ENCODE measurements around the gene THAP10.
"Not testable (repeated sequence)": the region's sequence is repeated elsewhere in the genome, so short reads cannot be mapped to it uniquely, and the experiment has no call there.

The THAP10 gene

DNA sequence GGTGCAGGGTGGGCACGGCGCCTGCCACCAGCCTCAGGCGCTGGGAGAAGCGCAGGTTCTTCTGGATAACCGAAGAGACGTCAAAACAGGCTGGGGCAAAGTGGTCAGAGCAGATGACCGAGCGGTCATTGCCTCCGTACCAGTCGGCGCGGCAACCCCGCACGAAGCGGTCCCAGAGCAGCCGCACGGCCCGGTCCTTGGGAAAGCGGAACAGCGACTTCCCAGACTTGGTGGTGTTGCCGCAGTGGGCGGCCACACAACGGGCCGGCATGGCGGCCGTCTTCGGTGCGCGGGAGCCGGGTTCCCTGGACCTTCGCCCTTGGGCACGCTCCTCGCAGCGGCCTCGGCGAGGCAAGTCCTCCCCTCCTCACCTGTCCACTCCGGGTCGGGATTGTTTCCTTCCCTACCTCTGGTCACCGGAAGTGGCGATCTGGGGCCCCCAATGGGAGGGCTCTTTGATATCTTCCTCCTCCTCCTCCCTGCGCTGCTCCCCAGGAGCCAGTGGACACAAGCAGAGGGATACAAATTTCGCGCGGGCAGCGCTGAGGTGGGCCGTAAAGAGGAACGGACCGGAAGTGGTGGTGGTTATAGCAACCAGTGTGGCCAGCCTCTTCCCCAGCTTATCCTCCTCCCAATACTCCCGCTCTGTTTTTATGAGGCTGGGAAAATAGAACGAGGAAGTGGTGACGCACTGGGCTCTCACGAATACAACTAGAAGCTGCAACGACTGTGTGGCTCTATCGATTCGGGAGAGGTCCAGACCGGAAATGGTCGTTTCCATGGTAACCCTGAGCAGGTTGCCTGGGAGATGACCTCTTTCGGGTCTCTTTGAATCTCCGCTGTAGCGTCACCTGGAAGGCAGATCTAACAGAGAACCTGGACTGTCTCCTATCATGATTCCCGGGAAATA lies at the start of gene THAP10, which contains the start of gene LRRC49:
Gene THAP10, minus strand, starts transcription at position 432 of the 910 bp plus-strand sequence. Its CDS starts 161 bp downstream, at position 271.
Gene LRRC49, plus strand, starts transcription at position 825 of the 910 bp plus-strand sequence. Its CDS starts 69 bp downstream, at position 894.
- peak; percentile 96 for DNase-seq (ENCODE audit: low spot score)

GRCh38 chr15:70936326-70936725 lies 44.1 kb upstream of the THAP10 start:
- DNase-seq (ENCODE audit: low spot score), result no peak

GRCh38 chr15:70935631-70936030 lies 43.4 kb upstream of the THAP10 start:
- no peak for DNase-seq (ENCODE audit: low spot score)

DNA sequence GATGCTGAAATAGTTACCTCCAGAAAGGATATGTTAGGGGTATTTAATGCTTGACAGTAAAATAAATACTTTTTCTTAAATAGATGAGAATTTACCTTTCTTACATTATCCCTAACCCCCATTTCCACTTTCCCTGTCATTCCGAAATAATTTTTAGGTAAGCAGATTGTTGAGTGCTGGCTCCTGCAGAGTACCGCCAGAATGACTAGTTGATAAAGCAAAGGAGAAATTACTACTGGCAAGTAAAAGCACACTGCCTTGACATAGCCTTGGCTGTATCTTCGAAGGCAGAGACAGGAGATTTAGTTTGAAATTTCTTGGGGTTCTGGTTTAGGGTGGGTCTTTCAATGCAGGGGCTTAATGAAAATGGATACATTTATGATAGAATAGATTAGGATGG lies 41.2 kb upstream of the THAP10 start:
- no peak for DNase-seq (ENCODE audit: low spot score)

DNA sequence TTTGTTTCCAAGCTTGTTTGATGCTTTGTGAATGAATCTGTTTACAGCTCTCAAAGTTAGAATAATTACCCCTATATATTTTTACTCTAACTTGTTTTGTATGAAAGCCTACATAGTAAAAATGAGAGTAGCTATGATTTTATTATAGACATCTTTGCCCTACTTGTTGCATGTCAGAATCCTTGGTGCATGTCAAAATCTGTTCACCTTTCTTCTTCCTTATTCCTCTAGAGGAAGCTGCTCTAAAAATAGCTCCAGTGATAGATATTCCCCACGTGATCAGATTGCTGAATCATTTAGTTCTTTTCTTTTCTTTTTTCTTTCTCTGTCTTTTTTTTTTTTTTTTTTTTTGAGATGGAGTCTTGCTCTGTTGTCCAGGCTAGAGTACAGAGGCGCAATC lies 40.2 kb upstream of the THAP10 start:
- no peak for DNase-seq (ENCODE audit: low spot score)

GRCh38 chr15:70931821-70932220 lies 39.6 kb upstream of the THAP10 start:
- no peak for DNase-seq (ENCODE audit: low spot score)

- DNase-seq (ENCODE audit: low spot score), result not testable (repeated sequence)
These were observed 34.7 kb upstream of the THAP10 start for GRCh38 chr15:70926914-70927313.

- DNase-seq (ENCODE audit: low spot score), result no peak
These were observed 31.3 kb upstream of the THAP10 start for GRCh38 chr15:70923311-70924080.

DNA sequence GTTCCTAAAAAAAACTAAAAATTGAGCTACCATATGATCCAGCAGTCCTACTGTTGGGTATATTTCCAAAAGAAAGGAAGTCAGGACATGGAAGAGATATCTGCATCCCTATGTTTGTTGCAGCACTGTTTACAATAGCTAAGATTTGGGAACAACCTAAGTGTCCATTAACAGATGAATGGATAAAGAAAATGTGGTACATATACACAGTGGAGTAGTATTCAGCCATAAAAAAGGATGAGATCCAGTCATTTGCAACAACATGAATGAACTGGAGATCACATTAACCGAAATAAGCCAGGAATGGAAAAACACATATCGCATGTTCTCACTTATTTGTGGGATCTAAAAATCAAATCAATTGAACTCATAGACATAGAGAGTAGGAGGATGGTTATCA lies 29.9 kb upstream of the THAP10 start:
- DNase-seq (ENCODE audit: low spot score), result no peak

DNA sequence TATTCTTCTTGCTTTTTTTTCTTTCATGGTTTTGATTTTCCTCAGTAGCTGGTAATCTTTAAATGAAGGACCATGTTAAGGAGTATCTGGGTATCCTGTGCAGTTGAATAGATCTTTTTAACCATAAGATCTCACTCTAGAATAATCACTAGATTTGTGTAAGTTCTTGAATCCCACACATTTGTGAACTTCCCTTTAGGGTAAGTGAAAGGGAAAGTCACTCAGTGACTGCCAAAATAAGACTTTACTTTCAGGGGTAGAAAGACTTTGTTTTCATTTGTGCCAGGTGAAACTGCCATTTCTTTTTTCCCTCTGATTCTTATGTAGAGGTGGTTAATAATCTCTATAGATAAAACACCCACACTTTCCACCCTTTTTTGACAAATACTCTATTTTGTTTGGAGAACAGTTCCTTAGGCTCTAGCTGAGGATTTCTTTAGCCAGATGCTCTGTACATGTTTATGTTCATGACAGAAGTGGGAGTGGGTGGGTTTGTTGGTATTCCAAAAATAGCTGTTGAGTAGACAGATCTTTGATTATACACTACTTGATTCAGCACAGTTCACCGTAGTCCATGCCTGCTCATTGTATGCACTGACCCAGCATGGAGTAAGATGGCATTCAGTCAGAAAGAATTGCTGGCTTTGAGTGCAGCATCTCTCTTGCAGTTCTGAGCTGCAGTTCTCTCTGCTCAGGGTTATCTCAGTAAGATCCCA lies 28.9 kb upstream of the THAP10 start:
- DNase-seq (ENCODE audit: low spot score), result no peak

DNA sequence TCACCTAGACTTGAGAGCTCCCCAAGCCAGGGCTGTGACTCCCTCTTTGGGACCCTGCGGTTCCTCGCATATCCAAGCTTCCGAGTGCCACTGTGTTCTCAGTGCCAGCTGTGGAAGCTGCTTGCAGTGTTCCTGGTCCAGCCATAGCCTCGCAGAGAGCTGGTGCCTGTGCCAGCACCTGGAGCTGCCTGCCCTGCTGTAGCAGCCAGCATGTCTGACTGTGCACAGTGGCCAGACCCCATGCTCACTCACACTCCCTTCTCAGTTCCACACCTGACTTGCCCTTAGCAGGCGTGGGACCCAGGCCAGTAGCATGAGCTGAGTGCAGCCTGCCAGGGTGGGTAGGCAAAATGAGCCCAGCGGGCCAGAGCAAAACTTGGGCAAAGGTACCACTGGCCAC lies 25.7 kb upstream of the THAP10 start:
- no peak for DNase-seq (ENCODE audit: low spot score)

DNA sequence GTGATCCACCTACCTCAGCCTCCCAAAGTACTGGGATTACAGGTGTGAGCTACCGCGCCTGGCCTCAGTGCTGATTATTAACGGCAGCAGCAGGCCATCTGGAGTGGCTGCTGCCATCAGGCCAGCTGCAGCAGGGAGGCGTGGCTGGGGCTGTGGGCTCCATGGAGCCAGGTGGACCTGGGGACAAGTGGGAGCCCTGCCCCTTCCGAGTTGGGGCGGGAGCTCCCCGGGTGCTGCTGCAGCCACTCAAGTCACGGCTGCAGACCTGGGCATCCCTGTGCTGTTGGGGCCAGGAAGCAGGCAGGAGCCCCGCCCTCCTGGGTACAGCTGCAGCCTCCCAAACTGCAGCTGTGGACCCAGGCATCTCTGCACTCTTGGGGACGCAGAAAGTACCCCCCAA lies 24.3 kb upstream of the THAP10 start:
- DNase-seq (ENCODE audit: low spot score), result no peak

- DNase-seq (ENCODE audit: low spot score), result no peak
These were observed 20.0 kb upstream of the THAP10 start for GRCh38 chr15:70912187-70912586.

DNA sequence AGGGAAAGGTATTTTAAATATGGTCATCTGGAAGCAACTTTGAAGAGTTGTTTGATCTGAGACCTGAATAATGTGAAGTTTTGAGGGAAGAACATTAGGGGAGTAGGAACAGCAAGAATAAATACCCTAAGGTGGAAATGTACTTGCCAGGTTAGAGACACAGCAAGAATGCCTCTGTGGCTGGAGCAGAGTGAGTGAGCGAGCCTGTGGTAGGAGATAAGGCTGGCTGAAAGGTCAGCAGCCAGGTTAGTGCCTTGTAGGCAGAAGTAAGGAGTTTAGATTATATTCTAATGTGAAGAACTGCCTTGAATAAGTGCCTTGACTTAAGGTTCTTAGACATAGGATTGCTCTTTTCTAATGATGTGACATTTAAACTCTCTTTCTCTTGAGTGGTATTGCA lies 18.7 kb upstream of the THAP10 start:
- DNase-seq (ENCODE audit: low spot score), result no peak

- DNase-seq (ENCODE audit: low spot score), result no peak
These were observed 15.7 kb upstream of the THAP10 start for GRCh38 chr15:70907784-70908471.

DNA sequence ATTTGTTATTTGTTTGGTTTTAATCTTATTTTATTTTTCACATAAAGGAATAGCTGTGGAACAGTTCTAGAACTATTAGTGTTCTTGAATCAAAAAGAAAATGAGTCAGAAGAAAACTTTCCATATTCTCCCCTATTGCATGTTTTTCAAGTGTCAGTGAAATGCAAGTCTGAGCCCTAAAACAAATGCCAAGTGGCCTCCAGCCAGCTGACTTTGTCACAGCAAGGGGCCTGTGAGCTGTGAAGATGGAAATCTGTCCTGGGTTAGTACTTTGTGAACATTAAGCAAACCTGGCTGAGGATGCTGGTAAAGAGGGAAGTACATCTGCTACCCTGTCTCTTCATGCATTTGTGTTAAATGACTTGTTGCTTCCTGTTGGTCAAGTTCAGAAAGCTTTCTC lies 14.6 kb upstream of the THAP10 start:
- no peak for DNase-seq (ENCODE audit: low spot score)

GRCh38 chr15:70902107-70902506 lies 9.9 kb upstream of the THAP10 start:
- DNase-seq (ENCODE audit: low spot score), result peak; percentile 78

DNA sequence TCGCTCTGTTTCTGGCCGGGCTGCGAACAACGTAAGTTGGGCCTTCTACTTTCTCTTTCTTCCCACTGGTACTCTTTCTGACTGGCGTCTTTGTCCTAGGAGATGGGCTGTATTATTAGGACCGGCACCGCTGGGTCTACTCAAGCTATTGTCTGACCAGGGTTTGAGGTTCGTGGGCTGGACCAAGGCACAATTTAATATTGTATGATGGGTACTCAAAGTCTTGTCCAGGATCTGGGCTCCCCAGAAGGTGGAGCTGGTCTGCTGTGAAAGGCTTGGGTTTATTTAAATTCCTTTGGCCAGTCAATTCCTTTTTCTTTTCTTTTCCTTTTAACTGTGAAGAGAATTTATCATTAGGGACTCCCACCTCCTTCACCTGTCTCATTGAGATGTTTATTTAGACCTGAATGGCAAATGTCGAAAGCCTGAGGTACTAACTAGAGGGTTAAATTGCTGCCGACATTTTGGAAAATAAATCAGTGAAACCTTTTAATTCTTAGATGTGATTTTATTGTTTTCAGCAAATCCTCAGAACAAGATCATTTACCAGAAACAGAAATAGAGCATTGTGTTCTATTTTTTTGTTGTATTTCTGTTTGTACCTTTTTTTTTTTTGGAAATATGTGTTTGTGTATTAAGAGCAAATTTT lies 803 bp upstream of the THAP10 start:
- peak; percentile 62 for DNase-seq (ENCODE audit: low spot score)

DNA sequence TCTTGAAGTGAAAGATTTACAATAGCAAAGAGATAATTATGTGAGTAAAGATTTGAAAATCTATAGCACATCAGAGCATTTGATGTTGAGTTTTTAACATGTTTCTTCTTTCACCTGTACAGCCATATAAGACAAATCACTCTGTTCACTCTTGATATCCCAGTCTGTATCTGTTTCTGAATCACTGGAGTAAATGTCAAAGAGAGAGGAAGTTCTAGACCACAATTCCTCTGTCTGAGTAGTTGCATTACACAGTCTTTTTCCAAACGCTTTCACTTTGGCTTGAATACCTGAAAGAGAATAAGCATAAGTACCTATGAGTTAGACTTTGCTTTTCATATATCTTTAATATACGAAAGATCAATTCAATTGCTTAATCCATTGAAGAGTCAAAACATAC lies 9.9 kb downstream of the THAP10 start:
- DNase-seq (ENCODE audit: low spot score), result no peak

DNA sequence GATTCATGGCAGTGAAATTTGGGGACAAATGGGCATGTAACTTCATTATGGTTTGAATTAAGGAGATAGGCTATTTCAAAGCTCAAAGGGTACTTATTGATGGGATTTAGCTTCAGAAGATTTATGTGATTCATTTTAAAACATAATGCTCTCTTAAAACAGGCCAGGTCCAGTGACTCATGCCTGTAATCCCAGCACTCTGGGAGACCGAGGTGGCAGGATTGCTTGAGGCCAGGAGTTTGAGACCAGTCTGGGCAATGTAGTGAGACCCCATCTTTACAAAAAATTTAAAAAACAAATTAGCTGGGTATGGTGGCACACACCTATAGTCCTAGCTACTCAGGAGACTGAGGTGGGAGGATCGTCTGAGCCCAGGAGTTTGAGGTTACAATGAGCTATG lies 11.5 kb downstream of the THAP10 start:
- DNase-seq (ENCODE audit: low spot score), result no peak

- no peak for DNase-seq (ENCODE audit: low spot score)
These were observed 12.8 kb downstream of the THAP10 start for GRCh38 chr15:70879401-70879800.
